ENCODE results near the gene IL23A. TPM values are rescaled to one million over a fixed set of nuclear protein-coding genes. Genes with fewer than 3 reads are reported as not detected.
A peak's percentile ranks its signal among the peaks of the same experiment; 100 is the strongest.

The IL23A gene
- total RNA-seq, 1 experiment from 2014 or later, result 2.9 TPM

GRCh38 chr12:56361487-56362129, 22.9 kb downstream of the IL23A start:
- Histone ChIP-seq H3K4me1 (replicated peaks; ENCODE audit: insufficient read depth) (peaks cover 17% of the 10 kb centered on the region), H3K79me2 (ENCODE audit: low read depth) (peaks cover 16% of the 10 kb centered on the region), H4K20me1 (ENCODE audit: insufficient read depth) (no peaks in the 10 kb centered on the region), H3F3A (ENCODE audit: insufficient read depth, low read depth) (peaks cover 4% of the 10 kb centered on the region; the same call in 1 of the 2 replicates), H3K27me3 (ENCODE audit: insufficient read depth, low read depth) (no peaks in the 10 kb centered on the region), H3K27ac (no peak overlapping the region), H3K36me3 (ENCODE audit: low read depth) (no peaks in the 10 kb centered on the region), H3K4me2 (peak overlapping the region; percentile 83; the same call in 1 of the 2 replicates), H3K9me3 (ENCODE audit: insufficient read depth, low read depth) (no peaks in the 10 kb centered on the region), H3K4me3 (no peak overlapping the region; the same call in 1 of the 2 replicates), H3K9me2 (ENCODE audit: insufficient read depth) (no peaks in the 10 kb centered on the region), H2AFZ (no peak overlapping the region; the same call in 1 of the 2 replicates)
- no TSS peak for BruUV-seq (replicated peaks)
- TF ChIP-seq EZH2 (IDR thresholded peaks at IDR 0.05; ENCODE audit: low read depth), result no peak
- no peak for TF ChIP-seq CTCF (conservative IDR thresholded peaks at IDR 0.05)
- ChIA-PET POLR2A (ENCODE audit: unreplicated experiment) (no interaction called here), CTCF (interaction anchor here (0.6 kb wide), 2 partner anchors 8 to 77 kb away, joined by 3 to 7 read pairs; no protein-coding TSS in a partner anchor)
- intact Hi-C loops (cut with micrococcal nuclease; ENCODE audit: unreplicated experiment), result no loop called here
- DNase-seq, result no peak

GRCh38 chr12:56362130-56363059, 23.7 kb downstream of the IL23A start, which contains the start of gene APOF:
Gene APOF, minus strand, starts transcription at chr12:56362857. Its CDS starts 112 bp downstream, at chr12:56362745.
- intact Hi-C loops (cut with micrococcal nuclease; ENCODE audit: unreplicated experiment), result no loop called here
- TF ChIP-seq CTCF (conservative IDR thresholded peaks at IDR 0.05) (no peak), EZH2 (IDR thresholded peaks at IDR 0.05; ENCODE audit: low read depth) (no peak)
- H2AFZ ChIP-seq, result no peak within 1 kb of the TSS
- H3K9me3 ChIP-seq (ENCODE audit: insufficient read depth, low read depth), result no peaks in the 10 kb centered on the region
- H3K36me3 ChIP-seq (ENCODE audit: low read depth), result no peaks in the 10 kb centered on the region
- POLR2A ChIA-PET (ENCODE audit: unreplicated experiment), result no interaction called here
- peaks cover 17% of the 10 kb centered on the region for H3K4me1 ChIP-seq (replicated peaks; ENCODE audit: insufficient read depth)
- H3F3A ChIP-seq (ENCODE audit: insufficient read depth, low read depth), result peaks cover 4% of the 10 kb centered on the region; the same call in 1 of the 2 replicates
- peaks cover 16% of the 10 kb centered on the region for H3K79me2 ChIP-seq (ENCODE audit: low read depth)
- no peaks in the 10 kb centered on the region for H3K9me2 ChIP-seq (ENCODE audit: insufficient read depth)
- no peak within 1 kb of the TSS for H3K4me3 ChIP-seq
- no peak within 1 kb of the TSS for H3K4me2 ChIP-seq
- no peak for DNase-seq
- CTCF ChIA-PET, result interaction anchor here (0.6 kb wide), 1 partner anchor 533 kb away, joined by 6 read pairs; the partner anchor contains the start of gene DNAJC14
- no peaks in the 10 kb centered on the region for H4K20me1 ChIP-seq (ENCODE audit: insufficient read depth)
- H3K27ac ChIP-seq, result no peak within 1 kb of the TSS
- no peaks in the 10 kb centered on the region for H3K27me3 ChIP-seq (ENCODE audit: insufficient read depth, low read depth)
- no TSS peak for BruUV-seq (replicated peaks)

DNA sequence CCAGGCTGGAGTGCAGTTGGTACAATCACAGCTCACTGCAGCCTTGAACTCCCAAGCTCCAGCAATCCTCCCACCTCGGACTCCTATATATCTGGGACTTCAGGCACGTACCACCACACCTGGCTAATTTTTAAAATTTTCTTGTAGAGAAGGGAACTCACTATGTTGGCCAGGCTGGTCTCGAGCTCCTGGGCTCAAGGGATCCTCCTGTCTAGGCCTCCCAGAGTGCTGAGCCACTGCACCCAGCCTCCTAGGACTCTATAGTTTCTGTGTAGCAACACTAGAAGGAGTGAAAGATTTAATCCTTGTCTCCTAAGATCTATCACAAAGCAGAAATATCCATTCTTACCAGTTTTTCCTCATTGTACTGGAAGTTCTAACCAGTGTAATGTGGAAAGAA, 28.3 kb downstream of the IL23A start:
- H3K4me3 ChIP-seq, result no peak overlapping the region
- H3K4me1 ChIP-seq (replicated peaks; ENCODE audit: insufficient read depth), result no peaks in the 10 kb centered on the region
- no peaks in the 10 kb centered on the region for H3K36me3 ChIP-seq (ENCODE audit: low read depth)
- H3F3A ChIP-seq (ENCODE audit: insufficient read depth, low read depth), result 0 out of 2 replicates have a peak, but pooled peaks cover 4% of the 10 kb centered on the region
- ChIA-PET POLR2A (ENCODE audit: unreplicated experiment) (no interaction called here), CTCF (no interaction called here)
- H3K79me2 ChIP-seq (ENCODE audit: low read depth), result no peaks in the 10 kb centered on the region
- intact Hi-C loops (cut with micrococcal nuclease; ENCODE audit: unreplicated experiment), result no loop called here
- H3K9me3 ChIP-seq (ENCODE audit: insufficient read depth, low read depth), result no peaks in the 10 kb centered on the region
- TF ChIP-seq EZH2 (IDR thresholded peaks at IDR 0.05; ENCODE audit: low read depth), result no peak
- TF ChIP-seq CTCF (conservative IDR thresholded peaks at IDR 0.05), result no peak
- H2AFZ ChIP-seq, result no peak overlapping the region
- no peak overlapping the region for H3K27ac ChIP-seq
- H4K20me1 ChIP-seq (ENCODE audit: insufficient read depth), result no peaks in the 10 kb centered on the region
- H3K27me3 ChIP-seq (ENCODE audit: insufficient read depth, low read depth), result no peaks in the 10 kb centered on the region
- H3K4me2 ChIP-seq, result no peak overlapping the region
- no TSS peak for BruUV-seq (replicated peaks)
- DNase-seq, result no peak
- no peaks in the 10 kb centered on the region for H3K9me2 ChIP-seq (ENCODE audit: insufficient read depth)

All from PC-9 (cell line).